HG03558 (cell line): Measurements from ENCODE around the gene ZMYM5.
"Not testable (repeated sequence)": the region's sequence is repeated elsewhere in the genome, so short reads cannot be mapped to it uniquely, and the experiment has no call there.

ENCODE experiments used
- ATAC-seq: cut with Tn5 transposase; IDR thresholded peaks from one replicate; pipeline ENCODE4 v1.9.1; 2021; ENCODE audit warnings: moderate number of reproducible peaks; ENCODE audit not compliant: unreplicated experiment; ENCODE audit errors: extremely low read depth

Gene ZMYM5

DNA sequence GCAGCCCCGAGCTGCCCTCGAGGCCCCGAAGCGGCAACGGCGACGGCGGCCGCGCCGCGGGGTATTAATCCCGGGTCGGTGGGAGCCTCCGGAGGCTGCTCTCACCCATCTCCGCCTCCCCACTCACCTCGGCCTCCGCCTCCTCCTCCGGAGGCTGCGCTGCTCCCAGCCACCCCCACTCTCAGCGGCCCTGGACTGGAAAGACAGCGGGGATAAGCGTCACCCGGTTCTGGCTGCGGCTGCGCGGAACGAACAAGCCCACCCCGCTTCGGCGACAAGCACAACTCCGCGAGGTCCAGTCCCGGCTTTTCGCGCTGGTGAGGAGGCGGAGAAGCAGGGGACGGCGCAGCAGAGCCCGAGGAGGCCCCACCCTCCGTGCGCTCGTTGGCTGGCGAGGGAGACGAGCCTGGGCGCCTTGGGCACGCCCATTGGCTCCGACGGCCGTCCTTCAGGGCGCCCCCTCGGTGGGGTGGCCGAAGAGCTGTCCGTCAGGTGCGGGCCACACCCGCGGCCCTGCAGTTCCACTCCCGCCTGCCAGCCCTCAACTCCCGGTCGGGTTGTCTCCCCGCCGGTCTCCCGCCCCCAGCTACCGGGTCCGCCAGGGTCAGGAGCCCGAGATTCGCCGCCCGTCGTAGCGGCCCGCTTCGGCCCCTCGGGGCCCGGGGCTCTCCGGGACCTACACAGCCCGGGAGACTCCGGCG is at the start of gene ZMYM5:
ZMYM5 (minus strand) TSS at position 327 of the 701 bp plus-strand sequence. CDS start 11,469 bp downstream, outside the sequence.
- ATAC-seq = peak; percentile 67

GRCh38 chr13:19910336-19911072 is 47.1 kb upstream of the ZMYM5 start:
- no peak for ATAC-seq

DNA sequence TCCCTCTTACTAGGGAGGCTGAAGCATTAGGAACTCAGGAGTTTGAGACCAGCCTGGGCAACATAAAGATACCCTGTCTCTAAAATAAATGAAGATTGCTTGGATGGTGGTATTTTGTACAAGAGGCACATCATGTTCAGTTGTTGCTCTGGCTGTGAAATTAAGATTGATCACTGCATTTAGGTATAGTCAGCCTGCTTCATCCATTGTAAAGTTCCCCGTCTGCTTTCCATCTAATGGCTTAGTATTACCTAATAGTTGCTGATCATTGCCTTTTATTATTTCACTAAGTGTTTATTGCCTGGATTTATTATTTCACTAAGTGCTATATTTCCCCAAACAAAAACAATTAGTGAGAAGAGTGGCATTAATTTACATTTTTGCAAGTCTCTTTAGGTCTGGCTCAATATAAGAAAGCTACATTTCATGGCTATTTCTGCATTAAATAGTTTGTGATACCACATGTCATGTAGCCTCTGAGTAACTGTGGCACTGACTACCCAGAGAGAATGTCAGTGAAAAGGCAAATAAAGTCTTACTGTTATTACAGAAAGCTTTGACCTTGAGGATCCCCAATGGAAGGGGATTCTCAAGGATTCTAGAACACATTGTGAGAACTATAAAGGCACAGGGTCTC is 45.0 kb upstream of the ZMYM5 start:
- no peak for ATAC-seq

DNA sequence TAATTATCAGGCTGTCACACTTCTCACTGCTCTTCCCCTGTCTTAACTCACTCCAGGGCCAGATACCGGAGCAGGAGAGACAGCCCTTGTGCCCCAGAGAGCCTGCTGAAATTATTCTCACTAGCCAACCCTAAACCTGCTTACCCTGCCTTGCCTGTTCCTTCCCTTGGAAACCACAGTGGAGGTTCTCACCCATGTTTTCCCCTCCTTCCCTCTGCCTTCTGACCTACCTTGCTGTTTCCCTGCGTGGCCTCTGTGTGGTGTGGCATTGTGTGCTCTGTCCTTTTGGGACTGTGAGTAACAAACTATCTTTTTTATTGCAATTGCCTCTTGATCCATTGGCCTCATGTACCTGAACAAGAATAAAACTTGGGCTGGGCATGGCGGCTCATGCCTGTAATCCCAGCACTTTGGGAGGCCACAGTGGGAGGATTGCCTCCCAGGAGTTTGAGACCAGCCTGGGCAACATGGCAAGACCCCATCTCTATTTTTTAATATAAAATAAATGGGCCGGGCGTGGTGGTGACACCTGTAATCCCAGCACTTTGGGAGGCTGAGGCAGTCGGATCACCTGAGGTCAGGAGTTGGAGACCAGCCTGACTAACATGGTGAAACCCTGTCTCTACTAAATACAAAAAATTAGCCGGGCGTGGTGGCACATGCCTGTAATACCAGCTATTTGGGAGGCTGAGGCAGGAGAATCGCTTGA is 42.2 kb upstream of the ZMYM5 start:
- ATAC-seq = not testable (repeated sequence)

- ATAC-seq = no peak
Observed at GRCh38 chr13:19890030-19890429, 26.6 kb upstream of the ZMYM5 start.

GRCh38 chr13:19888799-19889198 is 25.4 kb upstream of the ZMYM5 start:
- no peak for ATAC-seq

GRCh38 chr13:19882231-19882630 is 18.8 kb upstream of the ZMYM5 start:
- ATAC-seq = no peak

- ATAC-seq = no peak
Observed at GRCh38 chr13:19881641-19882040, 18.2 kb upstream of the ZMYM5 start.

DNA sequence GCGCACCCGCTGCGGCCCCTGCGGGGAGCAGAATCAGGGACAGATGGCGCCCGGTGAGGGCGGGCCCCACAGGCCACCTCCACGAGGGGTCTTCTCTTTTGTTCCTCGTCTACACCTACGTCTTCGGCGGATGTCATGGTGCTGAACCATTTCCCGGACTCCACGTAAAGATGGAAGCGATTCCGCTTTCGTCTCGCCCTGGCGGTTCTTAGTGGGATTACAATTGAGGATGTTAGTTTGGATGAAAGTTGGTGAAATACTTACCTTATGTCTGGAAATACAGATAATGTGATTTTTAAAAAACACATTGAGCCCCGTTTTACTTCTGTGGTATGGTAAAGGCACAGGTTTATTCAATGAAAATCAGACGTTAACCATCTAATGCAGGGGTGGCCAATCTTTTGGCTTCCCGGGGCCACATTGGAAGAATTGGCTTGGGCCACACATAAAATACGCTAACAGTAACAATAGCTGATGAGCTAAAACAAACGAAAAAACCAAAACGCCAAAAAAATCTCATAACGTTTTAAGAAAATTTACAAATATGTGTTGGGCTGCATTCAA is 1.4 kb upstream of the ZMYM5 start:
- peak; percentile 0 for ATAC-seq

DNA sequence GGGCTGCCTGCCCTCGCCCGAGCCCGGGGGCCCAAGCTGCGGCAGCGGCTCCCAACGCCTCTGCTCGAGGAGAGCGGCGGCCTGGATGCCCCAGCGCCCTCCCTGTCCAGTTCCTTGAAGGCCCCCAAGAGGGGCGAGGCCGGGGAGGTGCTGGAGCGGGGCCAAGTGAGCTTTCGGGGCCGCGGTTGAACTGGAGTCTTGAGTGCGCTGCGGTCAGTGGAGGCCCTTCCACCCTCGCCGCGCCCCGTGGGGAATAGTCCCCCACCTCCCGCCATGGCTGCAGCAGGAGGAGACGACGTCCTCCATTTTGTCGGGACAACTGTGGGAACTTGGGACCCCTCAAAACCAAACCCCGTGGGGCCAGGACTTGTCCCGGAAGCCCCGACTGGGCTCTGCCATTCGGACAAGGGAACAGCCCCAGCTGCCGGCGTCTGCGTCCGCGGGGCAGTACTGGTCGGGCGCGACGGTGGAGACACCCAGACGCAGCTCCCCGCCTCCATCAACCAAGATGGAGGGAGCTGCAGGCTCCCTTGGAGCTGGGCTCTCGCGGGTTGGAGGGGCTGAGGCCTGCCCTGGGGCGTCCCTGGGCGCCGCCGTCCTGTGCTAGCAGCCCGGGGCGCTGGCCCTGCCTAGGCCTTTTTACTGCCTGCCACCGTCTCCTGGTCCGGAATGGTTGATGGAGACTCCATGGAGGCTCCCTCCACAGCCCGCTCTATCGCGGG is 736 bp upstream of the ZMYM5 start:
- ATAC-seq = peak; percentile 14

DNA sequence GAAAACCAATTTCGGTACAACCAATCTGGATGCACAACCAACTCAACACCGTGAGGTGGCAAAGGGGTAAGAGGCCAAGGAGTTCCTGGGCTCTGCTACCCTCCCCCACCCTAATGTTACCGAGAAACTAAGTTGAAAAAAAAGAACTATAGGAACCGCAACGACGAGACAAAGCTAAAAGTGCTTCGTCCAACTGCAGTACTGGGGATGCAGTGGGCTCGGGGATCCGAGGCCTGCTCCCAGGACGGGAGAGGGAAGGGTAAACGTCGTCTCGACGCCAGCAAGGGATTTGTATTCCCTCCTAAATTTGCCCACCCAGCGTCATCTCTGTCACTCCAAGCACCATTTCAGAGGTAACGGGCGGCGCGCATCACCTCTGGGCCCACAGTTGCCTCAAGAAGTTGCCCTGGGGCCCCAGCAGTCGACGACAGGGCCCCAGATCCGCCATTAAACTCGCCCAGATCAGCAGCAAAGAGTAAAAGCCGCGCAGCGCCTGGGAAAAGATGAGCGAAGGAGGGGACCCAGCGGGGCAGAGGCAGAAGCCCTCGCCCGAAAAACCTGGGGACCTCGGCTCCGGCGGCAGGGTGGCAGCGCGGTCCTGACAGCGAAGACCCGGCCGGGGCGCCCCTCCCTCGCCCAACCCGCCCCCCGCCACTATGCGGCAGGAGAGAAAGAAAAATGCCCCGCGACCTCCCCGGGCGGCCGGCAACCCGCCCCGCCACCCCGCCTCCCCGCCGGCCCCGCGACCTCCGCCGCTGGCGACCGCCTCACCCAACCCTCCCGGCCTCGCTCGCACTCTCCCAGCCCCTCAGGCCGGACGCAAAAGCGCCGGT is 752 bp downstream of the ZMYM5 start:
- peak; percentile 1 for ATAC-seq

DNA sequence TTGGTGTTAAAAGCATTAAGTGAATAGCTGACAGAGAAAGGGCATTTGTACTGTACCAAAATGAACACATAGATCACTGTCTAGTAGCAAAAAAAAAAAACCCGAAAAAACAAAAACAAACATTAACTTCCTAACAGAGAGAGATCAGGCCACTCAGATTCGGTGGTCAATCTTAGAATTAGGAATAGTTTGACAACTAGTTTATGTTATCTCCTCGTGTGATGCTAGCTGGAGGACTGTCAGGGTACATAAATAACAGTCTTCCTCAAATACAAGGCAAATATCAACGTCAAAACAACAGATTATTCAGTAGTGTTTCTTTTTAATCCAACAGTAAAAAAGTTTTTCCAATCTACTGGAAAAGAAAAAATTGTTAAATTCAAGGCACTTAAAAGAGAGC is 1.7 kb downstream of the ZMYM5 start:
- ATAC-seq = no peak

- no peak for ATAC-seq
Observed at GRCh38 chr13:19860884-19861655, 2.4 kb downstream of the ZMYM5 start.

DNA sequence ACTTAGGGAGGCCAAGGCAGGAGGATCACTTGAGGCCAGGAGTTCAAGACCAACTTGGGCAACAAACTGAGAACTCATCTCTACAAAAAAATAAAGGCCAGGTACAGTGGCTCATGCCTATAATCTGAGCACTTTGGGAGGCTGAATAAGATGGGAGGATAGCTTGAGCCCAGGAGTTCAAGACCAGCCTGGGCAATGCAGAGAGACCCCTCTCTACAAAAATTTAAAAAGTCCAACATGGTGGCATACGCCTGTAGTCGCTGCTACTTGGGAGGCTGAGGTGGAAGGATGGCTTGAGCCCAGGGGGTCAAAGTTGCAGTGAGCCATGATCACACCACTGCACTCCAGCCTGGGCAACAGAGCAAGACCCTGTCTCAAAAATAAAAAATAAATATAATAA is 5.8 kb downstream of the ZMYM5 start:
- not testable (repeated sequence) for ATAC-seq

DNA sequence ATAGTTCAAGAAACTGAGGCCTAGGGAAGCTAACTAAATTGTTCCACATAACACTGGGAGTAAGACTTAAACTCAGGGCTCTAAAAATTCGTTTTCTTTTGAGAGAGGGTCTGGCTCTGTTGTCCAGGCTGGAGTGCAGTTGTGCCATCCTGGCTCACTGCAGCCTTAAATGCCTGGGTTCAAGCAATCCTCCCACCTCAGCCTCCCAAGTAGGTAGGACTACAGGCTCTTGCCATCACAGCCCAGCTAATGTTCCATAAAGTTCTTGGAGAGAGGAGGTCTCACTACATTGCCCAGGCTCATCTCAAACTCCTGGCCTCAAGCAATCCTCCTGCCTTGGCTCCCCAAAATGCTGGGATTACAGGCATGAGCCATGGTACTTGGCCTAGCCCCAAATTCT is 10.7 kb downstream of the ZMYM5 start:
- no peak for ATAC-seq

DNA sequence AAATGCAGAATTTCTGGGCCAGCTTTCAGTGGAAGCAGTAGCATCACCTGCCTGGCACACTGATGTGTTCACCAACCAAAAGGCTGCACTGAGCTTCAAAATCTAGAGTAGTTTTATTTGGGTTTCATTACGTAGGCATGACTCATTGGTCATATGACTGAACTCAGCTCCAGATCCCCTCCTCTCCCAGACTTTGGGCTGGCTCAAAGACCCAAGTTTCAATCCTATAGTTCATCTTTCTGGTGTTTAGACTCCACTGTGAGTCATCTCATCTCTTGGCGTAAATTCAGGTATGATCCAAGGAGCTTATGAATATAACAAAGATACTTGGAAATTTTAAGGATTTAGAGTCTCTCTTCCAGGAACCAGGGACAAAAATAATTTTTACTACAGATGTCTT is 17.7 kb downstream of the ZMYM5 start:
- no peak for ATAC-seq

DNA sequence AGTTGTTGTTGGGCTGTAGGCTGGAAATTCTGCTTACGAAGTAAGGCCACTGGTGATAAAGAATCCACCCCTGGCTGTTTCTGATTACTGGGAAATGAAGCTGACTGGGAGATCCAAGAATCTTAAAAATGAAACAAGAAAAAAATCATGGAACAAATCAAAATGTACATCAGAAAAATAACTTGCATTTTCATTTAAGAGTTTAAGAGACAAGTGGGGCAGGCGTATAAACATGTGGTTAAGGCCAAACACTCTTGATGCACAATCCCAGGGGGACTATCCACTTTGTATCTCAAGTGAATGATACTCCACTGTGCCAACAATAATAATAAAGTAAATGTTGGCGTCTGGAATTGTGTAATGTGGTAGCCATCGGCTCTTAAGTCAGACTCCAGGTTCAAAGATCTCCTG is 24.6 kb downstream of the ZMYM5 start:
- ATAC-seq = no peak

- no peak for ATAC-seq
Observed at GRCh38 chr13:19836472-19836871, 27.0 kb downstream of the ZMYM5 start.
